ENCODE results near the gene AMFR. TPM values are rescaled to one million over a fixed set of nuclear protein-coding genes. Genes with fewer than 3 reads are reported as not detected.
"Not testable (repeated sequence)": the region's sequence is repeated elsewhere in the genome, so short reads cannot be mapped to it uniquely, and the experiment has no call there.

AMFR gene
- total RNA-seq, 1 donor from 2014 or later, result 112 TPM

DNA sequence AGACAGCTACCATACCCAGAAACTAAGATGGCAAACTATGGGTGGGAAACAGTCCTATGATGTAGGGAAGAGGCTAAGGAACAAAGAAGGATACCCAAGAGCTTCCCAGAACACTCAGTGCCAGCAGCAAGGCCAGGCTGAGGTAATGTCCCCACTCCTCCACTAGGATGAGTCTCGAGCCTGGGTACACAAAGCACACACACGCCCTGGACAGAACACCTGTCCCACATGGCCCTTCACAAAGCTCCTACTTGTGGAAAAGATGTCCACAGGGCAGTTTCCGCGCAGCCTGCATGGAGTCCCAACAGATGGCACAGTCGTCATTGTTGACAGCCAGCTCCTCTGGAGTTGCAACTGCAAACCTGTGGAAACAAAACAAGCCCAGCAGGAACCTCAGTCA lies 23.9 kb downstream of the AMFR start:
- TF ChIP-seq, protein P1, sequence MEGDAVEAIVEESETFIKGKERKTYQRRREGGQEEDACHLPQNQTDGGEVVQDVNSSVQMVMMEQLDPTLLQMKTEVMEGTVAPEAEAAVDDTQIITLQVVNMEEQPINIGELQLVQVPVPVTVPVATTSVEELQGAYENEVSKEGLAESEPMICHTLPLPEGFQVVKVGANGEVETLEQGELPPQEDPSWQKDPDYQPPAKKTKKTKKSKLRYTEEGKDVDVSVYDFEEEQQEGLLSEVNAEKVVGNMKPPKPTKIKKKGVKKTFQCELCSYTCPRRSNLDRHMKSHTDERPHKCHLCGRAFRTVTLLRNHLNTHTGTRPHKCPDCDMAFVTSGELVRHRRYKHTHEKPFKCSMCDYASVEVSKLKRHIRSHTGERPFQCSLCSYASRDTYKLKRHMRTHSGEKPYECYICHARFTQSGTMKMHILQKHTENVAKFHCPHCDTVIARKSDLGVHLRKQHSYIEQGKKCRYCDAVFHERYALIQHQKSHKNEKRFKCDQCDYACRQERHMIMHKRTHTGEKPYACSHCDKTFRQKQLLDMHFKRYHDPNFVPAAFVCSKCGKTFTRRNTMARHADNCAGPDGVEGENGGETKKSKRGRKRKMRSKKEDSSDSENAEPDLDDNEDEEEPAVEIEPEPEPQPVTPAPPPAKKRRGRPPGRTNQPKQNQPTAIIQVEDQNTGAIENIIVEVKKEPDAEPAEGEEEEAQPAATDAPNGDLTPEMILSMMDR (IDR thresholded peaks at IDR 0.05), result no peak
- H3K9me3 ChIP-seq, result no peaks in the 10 kb centered on the region
- no peaks in the 10 kb centered on the region for H3K4me1 ChIP-seq
- no peak for DNase-seq (ENCODE audit: low spot score in 2 of 2)
- intact Hi-C loops (cut with DNase I), result no loop called here
- peaks cover 49 to 69% of the 10 kb centered on the region in 2 donors for H3K36me3 ChIP-seq
- no peaks in the 10 kb centered on the region for H3K27me3 ChIP-seq
- no peak overlapping the region for H3K27ac ChIP-seq
- H3K4me3 ChIP-seq, result no peak overlapping the region

DNA sequence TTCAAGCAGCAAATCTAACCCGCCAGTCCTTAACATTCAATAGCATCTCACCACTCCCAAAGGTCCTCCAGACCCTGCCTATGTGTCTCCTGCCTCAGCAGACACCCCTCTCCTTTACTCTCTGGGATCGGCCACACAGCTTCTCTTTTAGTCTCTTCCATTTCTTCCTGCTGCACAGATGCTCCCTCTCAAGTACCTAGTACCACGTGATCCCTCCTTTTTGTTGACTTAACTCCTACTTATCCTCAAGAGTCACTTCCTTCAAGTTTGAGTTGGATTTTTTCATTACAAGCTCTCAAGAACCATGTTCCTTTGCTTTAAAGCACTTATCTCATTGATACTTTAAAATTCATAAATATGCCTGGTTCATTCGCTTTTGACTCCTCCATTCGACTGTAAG lies 24.9 kb downstream of the AMFR start:
- intact Hi-C loops (cut with DNase I), result no loop called here
- Histone ChIP-seq H3K4me1 (no peaks in the 10 kb centered on the region), H3K36me3 (peaks cover 49 to 66% of the 10 kb centered on the region in 2 donors), H3K4me3 (no peak overlapping the region), H3K27ac (no peak overlapping the region), H3K9me3 (no peaks in the 10 kb centered on the region), H3K27me3 (no peaks in the 10 kb centered on the region)
- TF ChIP-seq, protein P1 (IDR thresholded peaks at IDR 0.05), result no peak
- no peak for DNase-seq (ENCODE audit: low spot score in 2 of 2)

DNA sequence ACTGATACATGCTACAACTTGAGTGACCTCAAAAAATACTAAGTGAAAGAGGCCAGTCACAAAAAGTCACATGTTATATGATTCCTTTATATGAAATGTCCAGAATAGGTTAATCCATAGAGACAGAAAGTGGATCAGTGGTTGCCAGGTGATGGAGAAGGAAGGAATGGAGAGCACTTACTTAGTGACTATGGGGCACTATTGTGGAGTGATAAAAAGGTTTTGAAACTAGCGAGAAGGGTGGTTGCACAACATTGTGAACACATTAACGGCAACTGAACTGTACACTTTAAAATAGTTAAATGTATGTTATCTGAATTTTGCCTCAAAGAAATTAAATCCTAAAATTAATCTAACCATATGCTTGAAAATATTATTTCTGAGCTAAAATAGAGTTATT lies 25.9 kb downstream of the AMFR start:
- peaks cover 47 to 56% of the 10 kb centered on the region in 2 donors for H3K36me3 ChIP-seq
- H3K4me3 ChIP-seq, result no peak overlapping the region
- DNase-seq (ENCODE audit: low spot score in 2 of 2), result no peak
- TF ChIP-seq, protein P1 (IDR thresholded peaks at IDR 0.05), result no peak
- no peaks in the 10 kb centered on the region for H3K9me3 ChIP-seq
- H3K4me1 ChIP-seq, result no peaks in the 10 kb centered on the region
- H3K27me3 ChIP-seq, result no peaks in the 10 kb centered on the region
- intact Hi-C loops (cut with DNase I), result no loop called here
- no peak overlapping the region for H3K27ac ChIP-seq

DNA sequence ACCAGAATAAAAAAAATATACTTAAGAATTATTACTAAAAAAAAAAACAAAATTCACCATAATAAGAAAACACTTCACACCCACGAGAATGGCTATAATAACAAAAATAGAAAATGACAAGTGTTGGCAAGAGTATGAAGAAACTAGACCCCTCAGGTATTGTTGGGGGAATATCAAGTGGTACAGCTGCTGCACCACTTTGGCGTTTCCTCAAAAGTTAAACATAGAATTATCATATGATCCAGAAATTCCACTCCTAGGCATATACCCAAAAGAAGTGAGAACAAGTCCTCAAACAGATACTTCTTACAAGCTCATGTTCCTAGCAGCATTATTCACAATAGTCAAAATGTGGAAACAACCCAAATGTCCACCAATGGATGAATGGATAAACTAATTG lies 26.3 kb downstream of the AMFR start:
- intact Hi-C loops (cut with DNase I), result no loop called here
- H3K4me1 ChIP-seq, result no peaks in the 10 kb centered on the region
- H3K27me3 ChIP-seq, result no peaks in the 10 kb centered on the region
- no peak overlapping the region for H3K27ac ChIP-seq
- TF ChIP-seq, protein P1 (IDR thresholded peaks at IDR 0.05), result no peak
- no peak for DNase-seq (ENCODE audit: low spot score in 2 of 2)
- H3K36me3 ChIP-seq, result peaks cover 43 to 52% of the 10 kb centered on the region in 2 donors
- no peak overlapping the region for H3K4me3 ChIP-seq
- H3K9me3 ChIP-seq, result no peaks in the 10 kb centered on the region

DNA sequence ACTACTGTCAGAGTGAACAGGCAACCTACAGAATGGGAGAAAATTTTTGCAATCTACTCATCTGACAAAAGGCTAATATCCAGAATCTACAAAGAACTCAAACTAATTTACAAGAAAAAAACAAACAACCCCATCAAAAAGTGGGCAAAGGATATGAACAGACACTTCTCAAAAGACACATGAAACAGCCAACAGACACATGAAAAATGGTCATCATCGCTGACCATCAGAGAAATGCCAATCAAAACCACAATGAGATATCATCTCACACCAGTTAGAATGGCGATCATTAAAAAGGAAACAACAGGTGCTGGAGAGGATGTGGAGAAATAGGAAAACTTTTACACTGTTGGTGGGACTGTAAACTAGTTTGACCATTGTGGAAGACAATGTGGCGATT lies 28.6 kb downstream of the AMFR start:
- H3K4me1 ChIP-seq; intact Hi-C loops (cut with DNase I); H3K9me3 ChIP-seq; DNase-seq (ENCODE audit: low spot score in 2 of 2); H3K27ac ChIP-seq; H3K4me3 ChIP-seq; H3K27me3 ChIP-seq: not testable (repeated sequence)
- peaks cover 28 to 37% of the 10 kb centered on the region in 2 donors for H3K36me3 ChIP-seq

DNA sequence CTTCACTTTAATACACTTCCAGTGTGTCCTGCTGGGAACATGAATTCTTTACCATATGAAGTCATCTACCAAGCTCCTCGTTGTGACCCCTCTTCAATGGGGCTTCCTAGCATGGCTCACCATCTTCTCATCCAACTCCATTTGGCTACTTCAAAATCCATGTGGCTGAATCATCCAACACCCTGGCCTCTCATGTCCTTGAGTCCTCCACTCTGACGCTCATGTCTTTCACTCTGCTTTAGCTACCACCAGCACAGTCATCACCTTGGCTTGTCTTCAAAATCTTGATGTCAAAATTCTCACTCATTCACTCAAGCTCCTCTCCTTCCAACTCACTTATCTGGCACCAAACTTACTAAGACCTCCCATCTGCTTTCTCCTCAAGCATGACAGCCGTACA lies 35.8 kb downstream of the AMFR start:
- Histone ChIP-seq H3K9me3 (no peaks in the 10 kb centered on the region), H3K27me3 (no peaks in the 10 kb centered on the region), H3K4me3 (no peak overlapping the region), H3K36me3 (peaks cover 50 to 61% of the 10 kb centered on the region in 2 donors), H3K27ac (no peak overlapping the region), H3K4me1 (no peaks in the 10 kb centered on the region)
- intact Hi-C loops (cut with DNase I), result no loop called here
- no peak for DNase-seq (ENCODE audit: low spot score in 2 of 2)
- TF ChIP-seq, protein P1 (IDR thresholded peaks at IDR 0.05), result no peak
